Effector memory CD4-positive, alpha-beta T cell (primary cell): ENCODE measurements around the gene PTPN6.
A peak's percentile ranks its signal among the peaks of the same experiment; 100 is the strongest.

Experiments
- DNase-seq, 3 donors: peaks; one replicate each; pipeline ENCODE4 v3.0.0-alpha.2; 2020
- H3K27ac ChIP-seq: 2 replicates; pipeline ENCODE4 v1.7.0; 2013; ENCODE audit warnings: mild to moderate bottlenecking, low read length, moderate library complexity; ENCODE audit not compliant: insufficient read depth, poor library complexity, severe bottlenecking
- H3K27me3 ChIP-seq: replicated peaks from 2 replicates; pipeline ENCODE4 v1.7.0; 2013; ENCODE audit warnings: mild to moderate bottlenecking, low read length; ENCODE audit not compliant: insufficient read depth, control insufficient read depth, poor library complexity, severe bottlenecking
- H3K36me3 ChIP-seq: 2 replicates; pipeline ENCODE4 v1.7.0; 2013; ENCODE audit warnings: mild to moderate bottlenecking, low read length, moderate library complexity; ENCODE audit not compliant: control insufficient read depth, insufficient read depth
- H3K4me1 ChIP-seq: 2 replicates; pipeline ENCODE4 v1.7.0; 2013; ENCODE audit warnings: low read length, mild to moderate bottlenecking; ENCODE audit not compliant: control insufficient read depth, insufficient read depth, poor library complexity, severe bottlenecking
- H3K4me3 ChIP-seq: 2 replicates; pipeline ENCODE4 v1.7.0; 2013; ENCODE audit warnings: low read length, low read depth, mild to moderate bottlenecking; ENCODE audit not compliant: insufficient read depth, poor library complexity, severe bottlenecking
- H3K9me3 ChIP-seq: 2 replicates; pipeline ENCODE4 v1.7.0; 2013; ENCODE audit warnings: mild to moderate bottlenecking, low read length, moderate library complexity; ENCODE audit not compliant: control insufficient read depth

PTPN6 gene

GRCh38 chr12:6914246-6914946 lies 36.8 kb upstream of the PTPN6 start, which contains the start of gene ENO2:
Gene ENO2 (plus strand): TSS chr12:6914580. CDS start chr12:6915833, 1,253 bp downstream.
- H3K36me3 ChIP-seq = peaks cover 12% of the 10 kb centered on the region
- DNase-seq = peak; percentile 76 to 88 (median 83)
- H3K27me3 ChIP-seq = no peaks in the 10 kb centered on the region
- no peaks in the 10 kb centered on the region for H3K9me3 ChIP-seq
- peaks cover 18% of the 10 kb centered on the region for H3K4me1 ChIP-seq
- peak within 1 kb of the TSS; percentile 89 for H3K27ac ChIP-seq
- H3K4me3 ChIP-seq = peak within 1 kb of the TSS; percentile 56

- Histone ChIP-seq H3K36me3 (peaks cover 12% of the 10 kb centered on the region), H3K4me1 (peaks cover 18% of the 10 kb centered on the region), H3K9me3 (no peaks in the 10 kb centered on the region), H3K4me3 (peak overlapping the region; percentile 56), H3K27ac (peak overlapping the region; percentile 89), H3K27me3 (no peaks in the 10 kb centered on the region)
- DNase-seq = no peak
Observed at GRCh38 chr12:6914947-6915788, 36.0 kb upstream of the PTPN6 start.

GRCh38 chr12:6915789-6916285 lies 35.3 kb upstream of the PTPN6 start:
- no peaks in the 10 kb centered on the region for H3K9me3 ChIP-seq
- peaks cover 13% of the 10 kb centered on the region for H3K36me3 ChIP-seq
- no peak for DNase-seq
- no peaks in the 10 kb centered on the region for H3K27me3 ChIP-seq
- H3K27ac ChIP-seq = peak overlapping the region; percentile 89
- H3K4me3 ChIP-seq = no peak overlapping the region
- H3K4me1 ChIP-seq = peaks cover 18% of the 10 kb centered on the region

- peaks cover 18% of the 10 kb centered on the region for H3K4me1 ChIP-seq
- H3K4me3 ChIP-seq = no peak overlapping the region
- H3K36me3 ChIP-seq = peaks cover 20% of the 10 kb centered on the region
- H3K27ac ChIP-seq = no peak overlapping the region
- no peaks in the 10 kb centered on the region for H3K27me3 ChIP-seq
- no peaks in the 10 kb centered on the region for H3K9me3 ChIP-seq
- DNase-seq = no peak
Observed at GRCh38 chr12:6916426-6917200, 34.5 kb upstream of the PTPN6 start.

- DNase-seq = no peak
- H3K4me1 ChIP-seq = peaks cover 18% of the 10 kb centered on the region
- no peak overlapping the region for H3K4me3 ChIP-seq
- H3K36me3 ChIP-seq = peaks cover 31% of the 10 kb centered on the region
- no peaks in the 10 kb centered on the region for H3K9me3 ChIP-seq
- no peak overlapping the region for H3K27ac ChIP-seq
- no peaks in the 10 kb centered on the region for H3K27me3 ChIP-seq
Observed at GRCh38 chr12:6917491-6918231, 33.5 kb upstream of the PTPN6 start.

GRCh38 chr12:6919588-6919987 lies 31.6 kb upstream of the PTPN6 start:
- H3K4me3 ChIP-seq = no peak overlapping the region
- DNase-seq = no peak
- no peaks in the 10 kb centered on the region for H3K27me3 ChIP-seq
- H3K9me3 ChIP-seq = no peaks in the 10 kb centered on the region
- peaks cover 12% of the 10 kb centered on the region for H3K4me1 ChIP-seq
- peaks cover 35% of the 10 kb centered on the region for H3K36me3 ChIP-seq
- H3K27ac ChIP-seq = no peak overlapping the region

- Histone ChIP-seq H3K4me3 (no peak overlapping the region), H3K27ac (no peak overlapping the region), H3K4me1 (peaks cover 3% of the 10 kb centered on the region), H3K27me3 (no peaks in the 10 kb centered on the region), H3K9me3 (no peaks in the 10 kb centered on the region), H3K36me3 (peaks cover 33% of the 10 kb centered on the region)
- no peak for DNase-seq
Observed at GRCh38 chr12:6921539-6921938, 29.6 kb upstream of the PTPN6 start.

- no peak for DNase-seq
- Histone ChIP-seq H3K4me3 (no peak overlapping the region), H3K4me1 (peaks cover 8% of the 10 kb centered on the region), H3K27me3 (no peaks in the 10 kb centered on the region), H3K9me3 (no peaks in the 10 kb centered on the region), H3K36me3 (peaks cover 26% of the 10 kb centered on the region), H3K27ac (no peak overlapping the region)
Observed at GRCh38 chr12:6921996-6922946, 28.9 kb upstream of the PTPN6 start.
